ENCODE measurements around the gene ZNF516.

Gene ZNF516

GRCh38 chr18:76421685-76422078, 73.4 kb downstream of the ZNF516 start:
- in situ Hi-C loops (cut with HindIII; ENCODE audit: low pct_ligation_motif_present, low sequenced_read_pairs), result no loop called here
- Histone ChIP-seq H3K27me3 (replicated peaks) (no peaks in the 10 kb centered on the region), H3K4me3 (ENCODE audit: low read depth, low read length) (no peak overlapping the region), H3K36me3 (replicated peaks) (no peaks in the 10 kb centered on the region), H3K27ac (no peak overlapping the region)
- no peak for DNase-seq
- no peak for TF ChIP-seq CTCF (IDR thresholded peaks at IDR 0.05; ENCODE audit: low read depth, low read length, missing control alignments)

- H3K27ac ChIP-seq, result no peak overlapping the region
- no peak for TF ChIP-seq CTCF (IDR thresholded peaks at IDR 0.05; ENCODE audit: low read depth, low read length, missing control alignments)
These were observed 74.0 kb downstream of the ZNF516 start for GRCh38 chr18:76420898-76421684.

GRCh38 chr18:76419811-76420210, 75.2 kb downstream of the ZNF516 start:
- H3K27me3 ChIP-seq (replicated peaks), result no peaks in the 10 kb centered on the region
- no peak overlapping the region for H3K4me3 ChIP-seq (ENCODE audit: low read depth, low read length)
- no peak for DNase-seq
- no peak overlapping the region for H3K27ac ChIP-seq
- TF ChIP-seq CTCF (IDR thresholded peaks at IDR 0.05; ENCODE audit: low read depth, low read length, missing control alignments), result no peak
- in situ Hi-C loops (cut with HindIII; ENCODE audit: low pct_ligation_motif_present, low sequenced_read_pairs), result no loop called here
- H3K36me3 ChIP-seq (replicated peaks), result no peaks in the 10 kb centered on the region

More at GRCh38 chr18:76420898-76421684, 74.0 kb downstream of the ZNF516 start:
- Histone ChIP-seq H3K4me3 (ENCODE audit: low read depth, low read length) (no peak overlapping the region), H3K36me3 (replicated peaks) (no peaks in the 10 kb centered on the region), H3K27me3 (replicated peaks) (no peaks in the 10 kb centered on the region)
- no peak for DNase-seq
- in situ Hi-C loops (cut with HindIII; ENCODE audit: low pct_ligation_motif_present, low sequenced_read_pairs), result no loop called here

GRCh38 chr18:76416911-76417310, 78.1 kb downstream of the ZNF516 start:
- no peaks in the 10 kb centered on the region for H3K36me3 ChIP-seq (replicated peaks)
- no peak overlapping the region for H3K27ac ChIP-seq
- no peaks in the 10 kb centered on the region for H3K27me3 ChIP-seq (replicated peaks)
- in situ Hi-C loops (cut with HindIII; ENCODE audit: low pct_ligation_motif_present, low sequenced_read_pairs), result no loop called here
- DNase-seq, result peak; percentile 26
- no peak for TF ChIP-seq CTCF (IDR thresholded peaks at IDR 0.05; ENCODE audit: low read depth, low read length, missing control alignments)
- no peak overlapping the region for H3K4me3 ChIP-seq (ENCODE audit: low read depth, low read length)

GRCh38 chr18:76414936-76415621, 80.0 kb downstream of the ZNF516 start:
- in situ Hi-C loops (cut with HindIII; ENCODE audit: low pct_ligation_motif_present, low sequenced_read_pairs), result no loop called here
- H3K4me3 ChIP-seq (ENCODE audit: low read depth, low read length), result no peak overlapping the region
- TF ChIP-seq CTCF (IDR thresholded peaks at IDR 0.05; ENCODE audit: low read depth, low read length, missing control alignments), result no peak
- H3K27ac ChIP-seq, result no peak overlapping the region
- DNase-seq, result no peak
- H3K36me3 ChIP-seq (replicated peaks), result no peaks in the 10 kb centered on the region
- H3K27me3 ChIP-seq (replicated peaks), result no peaks in the 10 kb centered on the region
